HG03196 (cell line): ENCODE results near the gene CAPS.
"Not testable (repeated sequence)": the region's sequence is repeated elsewhere in the genome, so short reads cannot be mapped to it uniquely, and the experiment has no call there.

Experiments used
- ATAC-seq: cut with Tn5 transposase; IDR thresholded peaks from one replicate; pipeline ENCODE4 v1.9.1; 2021; ENCODE audit not compliant: unreplicated experiment

Gene CAPS

DNA sequence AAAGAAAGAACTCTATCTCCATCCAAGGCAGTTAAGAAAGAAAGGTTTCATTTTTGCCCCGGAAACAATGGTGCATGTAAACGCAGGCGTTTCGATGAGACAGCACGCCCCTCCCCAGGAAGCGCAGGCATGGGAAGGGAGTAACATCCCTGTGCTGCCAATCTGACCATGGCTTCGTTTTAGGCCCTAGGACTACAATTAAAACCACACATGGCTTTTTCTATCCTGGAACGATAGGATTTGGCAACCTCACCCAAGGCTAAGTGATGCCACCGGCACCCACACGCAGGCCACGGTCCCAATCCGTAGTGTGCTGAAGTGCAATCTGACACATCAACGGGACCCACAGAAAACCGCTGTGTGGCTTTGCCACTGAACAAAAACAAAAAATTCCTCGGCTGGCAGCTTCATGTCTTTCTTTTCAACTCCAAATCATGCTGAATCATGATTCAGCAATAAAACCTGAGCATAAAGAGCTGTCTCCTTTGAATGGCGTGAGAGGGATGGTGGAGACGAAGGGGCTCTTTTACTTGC, 39.7 kb downstream of the CAPS start:
- ATAC-seq: no peak

DNA sequence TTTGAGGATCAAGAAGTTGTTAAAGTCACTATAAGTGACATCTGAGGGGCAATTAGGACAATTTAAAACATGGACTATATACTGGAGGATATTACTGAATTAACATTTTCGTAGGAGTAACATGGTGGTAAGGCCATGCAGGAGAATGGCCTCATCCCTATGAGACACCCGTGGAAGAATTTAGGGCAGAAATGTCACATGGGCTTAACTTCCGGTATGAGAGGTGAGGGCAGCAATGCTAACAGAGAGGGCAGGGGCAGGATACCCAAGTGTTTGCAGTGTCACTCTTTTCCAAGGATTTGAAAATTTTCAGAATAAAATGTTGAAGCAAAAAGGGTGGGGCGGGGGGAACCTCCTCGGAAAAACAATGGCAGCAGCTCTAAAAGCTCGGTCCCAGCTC, 40.2 kb downstream of the CAPS start:
- no peak for ATAC-seq

DNA sequence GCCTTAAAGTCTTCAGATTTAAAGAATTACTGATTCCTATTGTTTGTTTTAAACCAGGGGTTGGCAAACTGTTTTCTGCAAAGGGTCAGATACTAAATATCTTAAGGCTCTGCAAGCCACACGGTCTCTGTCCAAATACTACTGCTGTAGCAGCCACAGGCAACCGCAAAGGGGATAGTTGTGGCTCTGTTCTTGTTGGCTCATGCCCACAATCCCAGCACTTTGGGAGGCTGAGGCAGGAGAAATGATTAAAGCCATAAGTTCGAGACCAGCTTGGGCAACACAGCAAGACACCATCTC, 41.5 kb downstream of the CAPS start:
- ATAC-seq: no peak

DNA sequence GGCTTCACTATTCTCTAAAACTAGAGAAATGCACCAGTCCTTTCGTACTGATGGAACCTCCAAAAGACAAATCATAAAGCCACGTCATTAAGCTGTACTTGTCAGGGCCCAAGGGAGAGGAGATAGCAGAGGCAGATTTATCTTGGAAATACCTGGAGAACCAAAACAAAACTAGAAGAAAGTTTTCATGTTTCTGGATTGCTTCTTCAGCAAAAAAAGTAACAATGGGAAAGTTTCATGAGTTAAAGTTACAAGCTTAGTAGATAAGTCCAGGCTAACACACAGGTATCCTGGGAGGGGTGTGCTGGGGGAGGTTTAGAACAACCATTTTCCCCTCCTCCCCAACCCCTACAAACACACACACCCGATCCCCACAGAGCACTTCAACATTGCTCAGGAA, 42.3 kb downstream of the CAPS start:
- ATAC-seq: no peak

DNA sequence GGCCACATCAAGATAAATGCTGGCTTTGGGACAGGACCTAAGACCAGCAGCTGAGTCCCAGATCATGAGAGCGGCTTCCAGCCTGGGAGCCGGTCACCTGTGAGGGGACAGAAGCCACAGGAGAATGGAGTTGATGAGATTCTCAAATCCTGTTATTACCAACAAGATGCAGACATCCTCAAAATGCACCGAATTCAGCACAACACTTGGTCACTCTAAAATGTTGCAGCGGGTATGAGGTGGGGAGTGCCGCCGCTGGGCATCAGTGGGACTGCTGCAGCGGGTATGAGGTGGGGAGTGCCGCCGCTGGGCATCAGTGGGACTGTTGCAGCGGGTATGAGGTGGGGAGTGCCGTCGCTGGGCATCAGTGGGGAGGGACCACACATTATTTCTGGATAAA, 42.7 kb downstream of the CAPS start:
- ATAC-seq: no peak

DNA sequence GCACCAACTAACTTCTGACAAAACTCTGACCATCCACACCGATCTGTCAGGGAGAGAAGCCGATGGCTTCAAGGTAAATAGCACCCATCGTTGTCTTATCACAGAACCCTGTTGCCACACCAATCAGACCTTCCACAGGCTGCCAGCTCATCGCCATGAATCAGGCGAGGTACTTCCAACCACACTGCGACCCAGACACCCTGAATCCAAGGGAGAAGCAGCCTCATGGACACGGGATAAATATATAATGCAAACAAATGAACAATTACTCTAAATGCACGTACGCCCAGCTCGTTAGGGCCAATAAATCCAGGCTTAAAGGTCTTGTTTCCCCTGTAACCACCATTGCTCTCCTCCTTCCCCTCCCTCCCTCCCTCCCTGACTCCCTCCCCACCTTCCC, 43.1 kb downstream of the CAPS start:
- ATAC-seq: no peak

DNA sequence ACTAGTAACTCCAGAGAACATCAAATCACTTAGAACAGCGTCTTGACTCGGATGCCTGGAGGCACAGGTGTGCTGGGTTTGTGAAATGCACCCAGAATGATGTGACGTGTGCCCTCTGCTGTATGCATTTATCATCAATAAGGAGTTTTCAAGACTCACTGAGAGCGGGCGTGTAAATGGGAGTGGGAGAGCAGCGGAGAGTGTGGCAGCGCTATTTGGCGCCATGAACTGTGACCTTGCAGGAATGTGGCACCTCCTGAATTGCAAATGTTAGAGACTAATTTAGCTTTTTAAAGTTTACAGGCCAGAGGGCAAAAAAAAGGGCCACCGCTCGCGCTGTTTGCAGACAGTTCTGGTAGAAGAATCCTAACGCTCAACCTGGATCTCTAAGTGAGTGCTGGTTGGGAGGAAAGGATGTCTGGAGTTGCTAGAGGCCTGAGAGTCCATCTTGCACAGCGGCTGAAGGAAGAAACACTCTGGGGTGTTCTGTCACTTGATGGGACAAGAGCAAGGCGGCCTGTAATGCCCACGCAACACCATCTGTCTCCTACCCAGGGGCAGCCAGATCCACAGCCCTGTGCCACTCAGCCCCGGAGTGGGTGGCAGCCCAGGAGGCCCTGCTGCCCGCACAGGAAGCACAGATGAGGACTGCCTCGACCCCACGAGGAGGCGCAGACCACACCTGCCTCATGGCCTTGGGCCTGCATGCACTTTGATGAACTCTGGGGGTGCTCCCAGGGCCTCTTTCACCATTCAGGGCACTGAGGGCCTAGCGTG, 44.2 kb downstream of the CAPS start:
- ATAC-seq: no peak

DNA sequence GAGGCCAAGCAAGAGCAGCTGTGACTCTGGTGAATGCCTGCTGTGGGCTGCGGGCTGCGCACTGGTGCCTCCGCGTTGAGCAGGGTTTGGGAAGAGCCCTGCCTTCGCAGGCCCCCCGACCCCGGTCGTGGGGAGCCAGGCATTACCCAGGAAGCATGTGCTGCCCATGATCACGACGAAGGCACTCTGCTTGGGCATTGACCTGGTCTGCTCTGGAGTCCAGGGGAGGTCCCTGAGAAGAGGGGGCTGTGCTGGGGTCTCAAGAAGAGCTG, 44.7 kb downstream of the CAPS start:
- ATAC-seq: no peak

DNA sequence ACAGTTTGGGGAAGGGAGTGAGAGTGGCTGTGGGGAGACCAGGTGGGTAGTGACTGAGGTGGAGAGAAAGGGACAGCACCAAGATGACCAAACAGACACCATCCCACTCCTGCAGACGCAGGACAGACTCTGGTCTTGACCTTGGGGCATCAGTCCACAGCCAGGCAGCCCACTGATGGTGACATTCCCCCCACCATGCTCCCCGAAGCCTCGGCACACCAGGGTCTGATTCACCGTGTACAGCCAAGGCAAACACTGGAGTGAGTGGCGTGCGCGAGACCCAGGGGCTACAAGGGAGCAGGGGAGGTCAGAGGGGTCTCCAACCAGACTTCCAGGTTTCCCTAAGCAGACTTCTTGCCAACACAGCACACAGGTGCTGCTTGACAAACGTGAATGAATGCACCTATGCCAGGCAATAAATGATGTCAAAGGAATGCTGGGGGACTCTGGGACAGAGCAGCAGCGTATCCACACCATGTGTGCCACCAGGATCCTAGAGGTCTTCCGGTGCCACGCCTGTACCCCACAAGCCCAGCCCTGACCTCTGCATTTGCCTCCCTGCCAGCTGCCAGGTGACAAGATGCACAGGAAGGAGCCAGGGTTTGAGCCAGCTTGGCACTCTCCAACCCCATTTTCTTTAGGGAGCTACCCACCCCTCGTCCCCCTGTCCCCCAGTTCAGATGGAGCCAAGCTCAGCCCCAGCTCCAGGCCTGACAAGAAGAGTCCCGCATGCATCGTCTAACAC, 45.4 kb downstream of the CAPS start:
- ATAC-seq: no peak

DNA sequence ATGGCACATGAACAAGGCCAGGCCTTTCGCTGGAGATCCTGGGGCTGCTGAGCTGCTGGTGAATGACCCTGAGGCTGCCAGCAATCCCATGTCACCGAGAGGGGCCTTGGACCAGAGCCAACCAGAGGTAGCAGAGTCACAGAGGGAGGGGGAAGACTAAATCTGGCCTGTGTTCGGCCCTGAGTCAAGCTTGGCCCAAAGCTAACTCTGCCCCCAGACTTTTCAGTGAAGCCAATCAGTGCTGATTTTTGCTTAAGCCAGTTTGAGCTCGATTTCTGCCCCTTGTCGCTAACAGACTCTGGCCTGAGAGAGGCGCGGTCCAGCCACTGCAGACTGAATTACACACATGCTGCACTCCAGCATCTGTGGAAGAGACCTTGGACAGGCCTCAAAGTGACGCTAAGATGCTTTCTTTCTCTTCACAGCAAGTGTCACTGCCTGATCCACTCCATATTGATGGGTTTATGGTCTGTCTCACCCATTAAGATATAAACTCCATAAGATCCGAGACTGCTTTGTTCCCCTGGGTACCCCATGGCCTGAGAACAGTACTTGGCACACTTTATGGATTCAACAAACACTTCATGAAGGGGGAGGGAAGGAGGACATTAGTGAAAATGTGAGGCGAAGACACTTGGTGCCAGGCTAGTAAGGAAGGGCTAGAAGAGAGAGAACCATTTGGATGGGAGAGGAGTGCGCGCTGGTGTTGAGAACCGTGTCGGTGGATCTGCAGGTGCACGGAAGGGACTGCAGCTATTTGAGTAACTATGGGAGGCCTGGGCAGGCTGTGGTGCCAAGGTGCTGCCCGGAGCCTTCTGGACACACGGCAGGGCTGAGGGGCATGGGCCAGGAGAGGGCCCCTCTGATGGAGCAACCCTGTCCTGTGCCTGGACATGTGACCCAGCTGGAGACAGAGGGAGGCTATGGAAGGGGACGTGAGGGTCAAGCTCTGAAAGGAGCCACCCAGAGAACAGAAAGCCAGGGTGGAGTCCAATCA, 46.2 kb downstream of the CAPS start:
- no peak for ATAC-seq

DNA sequence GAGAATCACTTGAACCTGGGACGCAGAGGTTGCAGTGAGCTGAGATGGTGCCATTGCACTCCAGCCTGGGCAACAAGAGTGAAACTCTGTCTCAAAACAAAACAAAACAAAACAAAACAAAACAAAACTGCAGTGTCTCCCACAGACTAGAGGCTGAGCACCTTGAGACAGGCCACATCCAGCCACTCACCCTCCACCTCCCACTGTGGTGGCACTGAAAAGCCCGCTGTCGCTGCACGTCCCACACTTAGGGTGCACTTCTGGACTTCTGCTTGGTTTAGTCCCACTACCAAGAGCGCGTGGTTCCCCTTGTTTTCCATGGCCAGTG, 47.6 kb downstream of the CAPS start:
- ATAC-seq: not testable (repeated sequence)

DNA sequence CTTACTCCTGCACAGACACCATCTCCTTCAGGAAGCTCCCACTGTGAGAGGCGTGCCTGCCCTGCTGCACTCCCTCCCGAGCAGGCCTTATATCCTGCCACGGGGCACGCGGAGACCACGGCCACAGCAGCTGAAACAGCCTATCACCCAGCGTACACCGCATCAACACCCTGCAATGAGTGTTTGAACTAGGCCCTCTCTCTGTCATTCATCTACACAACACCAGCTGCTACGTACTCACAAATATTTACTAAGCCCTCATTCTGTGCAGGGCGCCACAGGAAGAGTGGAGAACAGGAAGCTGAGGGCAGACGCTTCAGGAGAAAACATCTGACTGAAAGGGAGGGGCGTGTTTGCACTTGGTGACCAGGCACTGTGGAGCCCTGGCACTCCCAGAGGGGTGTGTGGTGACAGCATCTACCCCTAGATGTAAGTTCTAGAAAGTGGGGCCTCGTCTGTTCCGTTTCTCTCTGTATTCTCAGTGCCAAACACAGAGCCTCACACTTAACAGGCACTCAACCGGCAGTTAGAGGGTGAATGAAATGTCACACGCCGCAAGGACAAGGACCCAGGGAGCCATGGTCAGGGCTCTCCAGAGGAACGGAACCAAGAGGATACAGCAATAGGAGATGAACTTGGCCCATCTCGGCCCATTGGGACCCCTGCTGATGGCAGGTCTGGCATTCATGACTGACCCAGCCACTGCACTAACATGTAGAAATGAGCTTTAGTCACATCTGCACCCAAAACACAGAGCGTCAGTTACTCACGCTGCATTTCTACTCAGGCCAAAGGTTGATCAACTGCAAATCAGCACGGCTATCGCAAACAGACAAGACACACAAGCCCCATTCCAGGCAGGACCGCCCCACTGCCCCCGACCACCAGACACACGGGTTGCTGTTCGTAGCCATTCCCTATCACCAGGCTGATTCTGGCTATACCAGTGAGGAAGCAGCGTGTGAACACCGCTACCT, 48.2 kb downstream of the CAPS start:
- no peak for ATAC-seq

DNA sequence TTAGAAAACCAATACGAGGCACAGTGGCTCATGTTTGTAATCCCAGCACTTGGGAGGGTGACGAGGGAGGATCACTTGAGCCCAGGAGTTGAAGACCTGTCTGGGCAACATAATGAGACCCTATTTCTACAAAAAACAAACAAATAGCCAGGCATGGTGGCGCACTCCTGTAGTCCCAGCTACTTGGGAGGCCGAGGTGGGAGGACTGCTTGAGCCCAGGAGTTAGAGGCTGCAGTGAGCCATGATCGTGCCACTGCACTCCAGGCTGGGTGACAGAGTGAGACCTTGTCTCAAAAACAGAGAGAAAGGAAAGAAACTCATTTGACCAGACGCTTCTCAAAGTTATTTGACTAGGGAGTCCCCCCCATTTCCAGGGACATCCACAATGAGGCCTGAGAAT, 49.2 kb downstream of the CAPS start:
- ATAC-seq: not testable (repeated sequence)

DNA sequence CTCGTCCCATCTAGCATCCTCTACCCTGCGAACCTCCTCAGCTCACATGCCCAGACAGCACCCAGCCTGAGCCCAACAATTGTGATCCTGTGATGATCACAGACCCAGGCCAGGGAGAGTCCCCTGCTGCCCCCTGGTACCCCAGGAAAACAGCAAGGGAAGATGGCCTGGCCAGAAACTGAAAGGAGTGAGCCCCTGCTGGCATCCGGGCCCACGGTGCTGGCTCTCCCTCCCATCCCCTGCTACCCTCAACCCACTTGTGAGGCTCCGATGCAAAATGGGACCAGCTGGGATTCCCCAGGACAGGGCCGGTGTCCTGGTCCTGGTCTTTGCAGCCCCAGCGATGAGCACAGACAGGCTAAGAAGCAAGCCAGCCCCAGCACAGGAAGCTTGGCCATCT, 49.8 kb downstream of the CAPS start:
- ATAC-seq: no peak

DNA sequence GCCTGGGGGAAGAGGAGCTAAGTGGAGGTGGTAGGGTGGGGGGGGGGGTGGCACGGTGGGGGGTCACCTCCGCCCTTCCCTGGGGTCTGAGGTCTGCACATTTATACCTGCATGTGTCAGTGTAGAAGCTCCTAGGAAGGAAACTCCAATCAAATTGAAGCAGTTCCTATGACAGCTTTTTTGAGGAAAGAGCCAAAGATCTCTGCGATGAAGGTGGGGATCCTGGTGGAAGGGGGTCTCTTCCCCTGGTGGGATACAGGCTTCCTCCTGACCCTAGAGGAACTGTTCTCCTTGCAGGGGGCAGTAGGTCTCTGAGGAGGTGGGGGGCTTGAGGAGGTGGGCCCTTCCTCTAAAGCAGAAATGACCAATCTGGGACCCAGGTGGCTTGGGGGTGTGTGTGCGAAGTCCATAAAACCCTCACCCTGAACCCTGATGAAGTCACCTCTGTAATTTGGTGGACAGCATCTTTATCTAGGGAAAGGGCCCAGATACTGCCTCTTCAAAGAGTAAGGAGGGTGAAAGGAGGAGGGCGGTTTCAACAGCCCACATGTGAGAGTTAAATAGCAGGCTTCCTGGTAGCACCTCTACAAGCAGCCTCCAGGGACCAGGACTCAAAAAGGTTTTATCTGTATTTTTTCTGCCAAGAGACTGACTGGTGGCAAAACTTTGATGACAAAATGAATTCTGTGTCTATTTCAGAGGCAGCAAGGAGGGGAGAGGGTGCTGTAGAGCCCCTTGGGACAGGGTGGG, 50.9 kb downstream of the CAPS start:
- ATAC-seq: no peak
